SK-N-SH (cell line): ENCODE measurements around the gene DDX4.

Experiments
- EP300 ChIP-seq, 2 experiments: IDR thresholded peaks; 2 replicates each; pipeline versions ENCODE4 v1.4.0 to v1.6.1; 2012; ENCODE audit warnings: borderline replicate concordance in 1 of 2, low read depth in 1 of 2, low read length in 1 of 2
- EZH2phosphoT487 ChIP-seq: fragments of 200-600 bp; sonication (generic); IDR thresholded peaks from 2 replicates; pipeline ENCODE4 v1.6.1; 2017; ENCODE audit warnings: low read depth, mixed run types, mild to moderate bottlenecking, antibody characterized with exemption, moderate library complexity, borderline replicate concordance
- POLR2AphosphoS5 ChIP-seq: IDR thresholded peaks from 2 replicates; pipeline ENCODE4 v1.6.1; 2012; ENCODE audit warnings: low read depth, low read length
- RCOR1 ChIP-seq: fragments of 150-350 bp; IDR thresholded peaks from 2 replicates; pipeline ENCODE4 v1.6.1; 2017; ENCODE audit warnings: antibody characterized with exemption, low read length
- SIN3A ChIP-seq: IDR thresholded peaks from 2 replicates; pipeline ENCODE4 v1.6.1; 2012; ENCODE audit warnings: low read depth, mild to moderate bottlenecking, low read length, moderate library complexity, borderline replicate concordance
- TEAD4 ChIP-seq: IDR thresholded peaks from 2 replicates; pipeline ENCODE4 v1.4.0; 2012; ENCODE audit warnings: mild to moderate bottlenecking, borderline replicate concordance; ENCODE audit not compliant: insufficient read depth
- YY1 ChIP-seq: IDR thresholded peaks from 2 replicates; pipeline ENCODE4 v1.4.0; 2012; ENCODE audit warnings: low read depth, mild to moderate bottlenecking
- TF ChIP-seq, protein P1 (sequence below): fragments of 200-600 bp; sonication (generic); IDR thresholded peaks from 2 replicates; pipeline ENCODE4 v1.6.1; 2017; ENCODE audit warnings: antibody characterized with exemption, mild to moderate bottlenecking, moderate library complexity
- TF ChIP-seq, protein P2 (sequence below): IDR thresholded peaks from 2 replicates; pipeline ENCODE4 v1.4.0; 2012; ENCODE audit warnings: low read depth, borderline replicate concordance

DNA sequence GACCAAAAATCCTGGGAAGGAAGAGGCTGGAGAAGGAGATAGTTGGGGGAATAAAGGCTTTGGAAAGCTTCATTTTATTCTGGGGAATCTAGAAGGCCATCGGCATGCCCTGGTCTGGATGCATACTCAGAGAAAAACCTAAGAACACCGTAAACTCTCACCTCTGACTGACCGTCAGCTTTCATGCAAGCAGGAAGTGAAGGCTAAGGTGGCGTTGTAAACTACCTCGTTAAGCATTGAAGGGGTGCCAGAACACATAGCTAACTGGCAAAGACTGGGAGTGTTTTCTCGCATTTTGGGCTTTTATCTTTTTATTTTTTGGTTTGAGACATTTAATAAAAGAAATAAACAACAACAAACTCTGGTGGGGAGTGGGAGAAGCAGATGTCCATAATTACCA is 23.1 kb upstream of the DDX4 start:
- TF ChIP-seq, protein P1, sequence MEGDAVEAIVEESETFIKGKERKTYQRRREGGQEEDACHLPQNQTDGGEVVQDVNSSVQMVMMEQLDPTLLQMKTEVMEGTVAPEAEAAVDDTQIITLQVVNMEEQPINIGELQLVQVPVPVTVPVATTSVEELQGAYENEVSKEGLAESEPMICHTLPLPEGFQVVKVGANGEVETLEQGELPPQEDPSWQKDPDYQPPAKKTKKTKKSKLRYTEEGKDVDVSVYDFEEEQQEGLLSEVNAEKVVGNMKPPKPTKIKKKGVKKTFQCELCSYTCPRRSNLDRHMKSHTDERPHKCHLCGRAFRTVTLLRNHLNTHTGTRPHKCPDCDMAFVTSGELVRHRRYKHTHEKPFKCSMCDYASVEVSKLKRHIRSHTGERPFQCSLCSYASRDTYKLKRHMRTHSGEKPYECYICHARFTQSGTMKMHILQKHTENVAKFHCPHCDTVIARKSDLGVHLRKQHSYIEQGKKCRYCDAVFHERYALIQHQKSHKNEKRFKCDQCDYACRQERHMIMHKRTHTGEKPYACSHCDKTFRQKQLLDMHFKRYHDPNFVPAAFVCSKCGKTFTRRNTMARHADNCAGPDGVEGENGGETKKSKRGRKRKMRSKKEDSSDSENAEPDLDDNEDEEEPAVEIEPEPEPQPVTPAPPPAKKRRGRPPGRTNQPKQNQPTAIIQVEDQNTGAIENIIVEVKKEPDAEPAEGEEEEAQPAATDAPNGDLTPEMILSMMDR: no peak
- TF ChIP-seq SIN3A (no peak), YY1 (no peak), TEAD4 (no peak), POLR2AphosphoS5 (no peak), EZH2phosphoT487 (no peak), EP300 (IDR thresholded peaks at IDR 0.05; ENCODE audit: borderline replicate concordance in 1 of 2, low read depth in 1 of 2, low read length in 1 of 2) (no peak), RCOR1 (no peak)
- TF ChIP-seq, protein P2, sequence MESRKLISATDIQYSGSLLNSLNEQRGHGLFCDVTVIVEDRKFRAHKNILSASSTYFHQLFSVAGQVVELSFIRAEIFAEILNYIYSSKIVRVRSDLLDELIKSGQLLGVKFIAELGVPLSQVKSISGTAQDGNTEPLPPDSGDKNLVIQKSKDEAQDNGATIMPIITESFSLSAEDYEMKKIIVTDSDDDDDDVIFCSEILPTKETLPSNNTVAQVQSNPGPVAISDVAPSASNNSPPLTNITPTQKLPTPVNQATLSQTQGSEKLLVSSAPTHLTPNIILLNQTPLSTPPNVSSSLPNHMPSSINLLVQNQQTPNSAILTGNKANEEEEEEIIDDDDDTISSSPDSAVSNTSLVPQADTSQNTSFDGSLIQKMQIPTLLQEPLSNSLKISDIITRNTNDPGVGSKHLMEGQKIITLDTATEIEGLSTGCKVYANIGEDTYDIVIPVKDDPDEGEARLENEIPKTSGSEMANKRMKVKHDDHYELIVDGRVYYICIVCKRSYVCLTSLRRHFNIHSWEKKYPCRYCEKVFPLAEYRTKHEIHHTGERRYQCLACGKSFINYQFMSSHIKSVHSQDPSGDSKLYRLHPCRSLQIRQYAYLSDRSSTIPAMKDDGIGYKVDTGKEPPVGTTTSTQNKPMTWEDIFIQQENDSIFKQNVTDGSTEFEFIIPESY: no peak
